GM23338 (cell line): ENCODE measurements around the gene EFEMP1. TPM values are rescaled to one million over a fixed set of nuclear protein-coding genes. Genes with fewer than 3 reads are reported as not detected.

ENCODE experiments used
- ATAC-seq: fragments of 200-7000 bp; cut with Tn5 transposase; 3 replicates; pipeline ENCODE4 v1.9.1; 2020
- DNase-seq: peaks from one replicate; pipeline ENCODE4 v3.0.0-alpha.2; 2015; ENCODE audit warnings: low spot score
- H2AFZ ChIP-seq: fragments of 200-600 bp; sonication (generic); 2 replicates; pipeline ENCODE4 v1.8.0; 2016; ENCODE audit warnings: antibody characterized with exemption, mild to moderate bottlenecking, moderate library complexity
- H3F3A ChIP-seq: fragments of 200-600 bp; sonication (generic); replicated peaks from 2 replicates; pipeline ENCODE4 v1.8.0; 2017; ENCODE audit warnings: antibody characterized with exemption, mixed run types, low read depth
- H3K27ac ChIP-seq: fragments of 200-600 bp; sonication (generic); 2 replicates; pipeline ENCODE4 v1.6.1; 2016; ENCODE audit warnings: low read depth
- H3K27me3 ChIP-seq: fragments of 200-600 bp; sonication (generic); 2 replicates; pipeline ENCODE4 v1.8.0; 2016; ENCODE audit warnings: mild to moderate bottlenecking, mixed run types, moderate library complexity; ENCODE audit not compliant: insufficient read depth
- H3K36me3 ChIP-seq: fragments of 200-600 bp; sonication (generic); 2 replicates; pipeline ENCODE4 v1.8.0; 2016; ENCODE audit warnings: mild to moderate bottlenecking; ENCODE audit not compliant: insufficient read depth
- H3K4me1 ChIP-seq: fragments of 200-600 bp; sonication (generic); 2 replicates; pipeline ENCODE4 v1.8.0; 2016; ENCODE audit warnings: mild to moderate bottlenecking, moderate library complexity; ENCODE audit not compliant: insufficient read depth
- H3K4me2 ChIP-seq: fragments of 200-600 bp; sonication (generic); 2 replicates; pipeline ENCODE4 v1.7.1; 2017; ENCODE audit warnings: mixed run types
- H3K4me3 ChIP-seq: fragments of 200-600 bp; sonication (generic); 2 replicates; pipeline ENCODE4 v1.6.1; 2016; ENCODE audit warnings: mixed run types
- H3K79me2 ChIP-seq: fragments of 200-600 bp; sonication (generic); replicated peaks from 2 replicates; pipeline ENCODE4 v1.8.0; 2017; ENCODE audit warnings: mild to moderate bottlenecking; ENCODE audit not compliant: insufficient read depth
- H3K9me2 ChIP-seq: fragments of 200-600 bp; sonication (generic); 2 replicates; pipeline ENCODE4 v1.8.0; 2017; ENCODE audit not compliant: insufficient read depth
- H4K20me1 ChIP-seq: fragments of 200-600 bp; sonication (generic); replicated peaks from 2 replicates; pipeline ENCODE4 v1.8.0; 2017; ENCODE audit warnings: mild to moderate bottlenecking; ENCODE audit not compliant: insufficient read depth
- H3K27ac Mint-ChIP-seq: 2 replicates; pipeline ENCODE4 v1.8.0; 2020; ENCODE audit warnings: inconsistent platforms, mild to moderate bottlenecking, moderate library complexity, mixed read lengths
- H3K27me3 Mint-ChIP-seq: 3 replicates; pipeline ENCODE4 v1.8.0; 2022; ENCODE audit warnings: low read depth, mild to moderate bottlenecking, moderate library complexity, mixed read lengths, inconsistent platforms; ENCODE audit not compliant: insufficient read depth, poor library complexity
- H3K36me3 Mint-ChIP-seq: 3 replicates; pipeline ENCODE4 v1.8.0; 2021; ENCODE audit warnings: low read depth, mild to moderate bottlenecking, inconsistent platforms, moderate library complexity, mixed read lengths
- H3K4me1 Mint-ChIP-seq: 3 replicates; pipeline ENCODE4 v1.8.0; 2020; ENCODE audit warnings: mild to moderate bottlenecking, inconsistent platforms, mixed read lengths
- H3K4me3 Mint-ChIP-seq: 3 replicates; pipeline ENCODE4 v1.8.0; 2021; ENCODE audit warnings: moderate library complexity, mild to moderate bottlenecking, inconsistent platforms, mixed read lengths
- H3K9me3 Mint-ChIP-seq: 3 replicates; pipeline ENCODE4 v1.8.0; 2020; ENCODE audit warnings: moderate library complexity, mild to moderate bottlenecking, inconsistent platforms, mixed read lengths
- CREB1 ChIP-seq: fragments of 250-450 bp; sonication (Bioruptor Pico); IDR thresholded peaks from 2 replicates; pipeline ENCODE4 v1.5.0; 2020; ENCODE audit warnings: low read depth, mild to moderate bottlenecking, moderate library complexity
- ETS1 ChIP-seq: IDR thresholded peaks from 2 replicates; pipeline ENCODE4 v1.6.1; 2016; ENCODE audit warnings: antibody characterized with exemption
- EZH2 ChIP-seq: fragments of 200-600 bp; sonication (generic); IDR thresholded peaks from one replicate; pipeline ENCODE4 v1.8.0; 2017; ENCODE audit warnings: antibody characterized with exemption, mild to moderate bottlenecking, low read depth; ENCODE audit not compliant: unreplicated experiment
- JUNB ChIP-seq: IDR thresholded peaks from one replicate; pipeline ENCODE4 v1.6.1; 2016; ENCODE audit warnings: antibody characterized with exemption; ENCODE audit not compliant: unreplicated experiment
- POLR2AphosphoS5 ChIP-seq: IDR thresholded peaks from 2 replicates; pipeline ENCODE4 v1.6.1; 2016; ENCODE audit warnings: antibody characterized with exemption, low read depth
- STAT1 ChIP-seq: IDR thresholded peaks from one replicate; pipeline ENCODE4 v1.6.1; 2016; ENCODE audit warnings: antibody characterized with exemption; ENCODE audit not compliant: unreplicated experiment
- ZNF114 ChIP-seq: fragments of 250-450 bp; sonication (Bioruptor Pico); IDR thresholded peaks from 2 replicates; pipeline ENCODE4 v1.5.0; 2020; ENCODE audit warnings: mild to moderate bottlenecking, moderate library complexity
- ZNF462 ChIP-seq: fragments of 250-450 bp; sonication (Bioruptor Pico); IDR thresholded peaks from 2 replicates; pipeline ENCODE4 v1.5.0; 2020; ENCODE audit warnings: mild to moderate bottlenecking, moderate library complexity
- polyA plus RNA-seq: library from polyadenylated mRNA; unstranded; fragments of >200 nt; fragmentation: Nextera tagmentation; extraction: Ambion mirVana; gene quantifications from 2 replicates; pipeline ENCODE4 v1.2.1, GENCODE V29; 2016
- total RNA-seq: library from RNA; depleted of rRNA; stranded (reverse); fragments of >200 nt; shearing (Covaris generic); gene quantifications from 2 replicates; pipeline ENCODE4 v1.2.3, GENCODE V29; 2014

Gene EFEMP1
- total and polyA plus RNA-seq, 2 experiments from 2014 or later = 12.6 to 22.5 TPM

- TF ChIP-seq ZNF462 (CRISPR knock-in tag) = no peak
- TF ChIP-seq CREB1 (CRISPR knock-in tag) = no peak
- TF ChIP-seq STAT1 = no peak
These were observed 51.9 kb downstream of the EFEMP1 start (continued) for GRCh38 chr2:55871637-55872036.

- no peak for DNase-seq
- no peaks in the 10 kb centered on the region for H3K27me3 Mint-ChIP-seq
- TF ChIP-seq ZNF114 (CRISPR knock-in tag) = no peak
- no peak for TF ChIP-seq JUNB
- TF ChIP-seq ZNF462 (CRISPR knock-in tag) = no peak
- TF ChIP-seq CREB1 (CRISPR knock-in tag) = no peak
- TF ChIP-seq ETS1 = no peak
- TF ChIP-seq EZH2 = no peak
- TF ChIP-seq POLR2AphosphoS5 = no peak
These were observed 53.8 kb downstream of the EFEMP1 start for GRCh38 chr2:55869637-55870325.

More at GRCh38 chr2:55869637-55870325, 53.8 kb downstream of the EFEMP1 start:
- Histone ChIP-seq H3K36me3 (no peaks in the 10 kb centered on the region), H3K27ac (no peak overlapping the region), H3K4me3 (no peak overlapping the region), H3K4me1 (no peaks in the 10 kb centered on the region), H3K79me2 (no peaks in the 10 kb centered on the region), H3K4me2 (no peak overlapping the region), H3K27me3 (no peaks in the 10 kb centered on the region), H3F3A (no peaks in the 10 kb centered on the region), H4K20me1 (0 out of 2 replicates have a peak, but pooled peaks cover 5% of the 10 kb centered on the region), H2AFZ (no peak overlapping the region), H3K9me2 (no peaks in the 10 kb centered on the region)
- Mint-ChIP-seq H3K4me1 (no peaks in the 10 kb centered on the region), H3K4me3 (no peak overlapping the region), H3K27ac (no peak overlapping the region), H3K36me3 (no peaks in the 10 kb centered on the region), H3K9me3 (no peaks in the 10 kb centered on the region)
- ATAC-seq = no peak
